ENCODE results near the gene TAF3.

TAF3 gene

DNA sequence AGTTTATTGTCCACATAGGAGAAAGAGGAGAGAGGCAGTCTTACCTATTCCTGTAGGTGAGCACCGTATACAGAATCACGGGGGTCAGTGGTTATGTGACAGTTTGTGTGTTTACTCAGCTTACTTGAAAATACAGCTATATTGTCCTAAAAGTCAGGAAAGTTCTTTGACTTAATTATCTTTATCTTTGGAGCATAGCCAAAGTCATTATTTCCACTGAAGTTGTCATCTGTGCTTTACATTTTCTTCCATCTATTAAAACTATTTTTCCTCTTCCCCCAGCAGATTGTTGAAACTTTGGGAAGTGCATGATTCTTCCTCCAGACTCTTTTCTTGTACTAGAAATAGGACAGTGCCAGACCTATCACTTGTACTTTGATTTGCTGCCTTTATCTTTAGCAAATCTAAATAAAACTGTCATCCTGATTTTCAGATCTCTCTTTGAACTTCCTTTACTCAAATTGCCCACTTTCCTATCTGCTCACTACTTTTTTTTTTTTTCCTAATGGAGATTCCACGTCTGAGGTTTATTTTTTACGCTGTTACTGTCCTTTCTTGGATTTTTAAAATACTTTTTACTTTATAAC, 58.3 kb downstream of the TAF3 start:
- DNase-seq (ENCODE audit: low read depth in 1 of 2, low spot score in 1 of 2) = no peak

DNA sequence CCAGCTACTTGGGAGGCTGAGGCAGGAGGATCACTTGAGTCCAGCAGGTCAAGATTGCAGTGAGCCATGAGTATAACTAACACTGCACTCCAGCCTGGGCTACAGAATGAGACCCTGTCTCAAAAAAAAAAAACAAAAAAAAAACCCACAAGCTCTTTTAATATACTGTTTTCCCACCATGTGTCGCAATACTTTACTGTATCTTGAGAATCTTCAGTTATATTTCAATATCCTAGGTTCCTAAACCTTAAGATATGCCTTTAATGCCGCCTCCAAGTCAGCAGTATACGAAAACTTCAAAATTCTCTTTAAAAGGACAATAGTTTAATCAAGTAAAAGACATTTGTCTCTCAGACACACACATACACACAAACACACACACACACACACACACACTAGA, 62.8 kb downstream of the TAF3 start:
- no peak for DNase-seq (ENCODE audit: low read depth in 1 of 2, low spot score in 1 of 2)

DNA sequence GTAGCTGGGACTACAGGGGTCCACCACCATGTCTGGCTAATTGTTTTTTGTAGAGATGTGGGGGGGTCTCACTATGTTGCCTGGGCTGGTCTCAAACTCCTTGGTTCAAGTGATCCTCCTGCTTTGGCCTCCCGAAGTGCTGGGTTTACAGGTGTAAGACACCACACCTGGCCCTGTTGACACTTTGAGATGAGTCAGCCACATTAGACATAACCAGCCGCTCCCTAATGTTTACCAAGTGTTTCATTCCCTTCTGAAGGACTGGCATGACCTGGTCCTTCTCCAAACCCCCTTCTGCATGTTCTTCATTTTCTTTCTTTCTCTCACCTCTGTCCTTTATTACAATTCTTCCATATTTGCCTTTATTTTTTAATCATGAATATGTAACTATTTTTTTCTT, 67.8 kb downstream of the TAF3 start:
- DNase-seq (ENCODE audit: low read depth in 1 of 2, low spot score in 1 of 2) = no peak

DNA sequence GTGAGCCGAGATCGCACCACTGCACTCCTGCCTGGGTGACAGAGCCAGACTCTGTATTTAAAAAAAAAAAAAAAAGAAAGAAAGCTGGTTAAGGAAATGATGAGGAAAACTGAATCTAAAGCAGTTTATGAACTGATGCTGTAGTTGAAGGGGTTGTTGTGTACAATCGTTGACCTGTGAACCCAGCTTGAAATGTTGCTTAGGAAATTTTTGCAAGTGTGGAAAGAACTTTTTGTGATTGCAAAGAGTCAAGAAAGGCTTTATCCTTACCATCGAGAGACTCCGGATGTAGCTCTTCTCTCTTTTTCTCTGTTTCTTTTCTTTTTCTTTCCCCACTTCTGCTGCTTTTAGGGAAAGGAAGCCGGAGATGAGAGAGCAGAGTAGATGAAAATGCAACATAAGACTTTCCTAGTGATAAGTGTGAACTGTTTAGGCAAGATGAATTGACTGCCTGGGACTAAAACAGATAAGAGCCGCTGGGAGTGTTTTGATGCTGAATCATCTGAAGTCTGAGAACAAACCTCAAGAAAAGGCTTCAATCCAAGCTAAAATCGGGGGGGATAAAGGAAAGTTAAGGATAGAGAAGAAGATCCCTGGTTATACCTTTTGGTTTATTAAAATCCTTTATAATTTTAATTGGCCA, 69.0 kb downstream of the TAF3 start:
- DNase-seq (ENCODE audit: low read depth in 1 of 2, low spot score in 1 of 2) = no peak

DNA sequence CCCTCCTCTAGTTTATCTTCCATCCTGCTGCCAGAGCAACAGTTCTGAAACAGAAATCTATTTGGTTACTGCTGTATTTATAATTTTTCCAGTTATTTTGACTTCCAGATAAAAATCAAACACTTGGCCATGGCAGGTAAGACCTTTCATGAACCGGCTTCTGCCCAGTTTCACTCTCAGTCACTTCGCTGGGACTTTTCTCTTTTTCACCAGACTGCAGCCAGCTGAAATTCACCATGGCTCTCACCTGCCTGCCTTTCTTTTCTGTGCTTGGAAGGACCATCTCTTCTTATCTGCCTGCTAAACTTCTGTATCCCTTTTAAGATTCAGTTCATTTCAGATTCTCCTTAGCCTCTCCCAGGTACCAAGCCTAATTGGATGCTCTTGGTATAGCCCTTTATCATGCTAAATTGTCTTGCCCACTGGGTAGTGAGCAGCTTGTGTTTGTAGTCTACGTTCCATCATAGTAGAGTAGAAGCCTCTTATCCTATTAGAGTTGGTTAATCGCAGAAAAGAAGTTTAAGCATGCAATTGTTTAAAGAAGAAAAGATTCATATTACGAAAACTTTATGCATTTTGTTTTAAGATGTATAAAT, 71.7 kb downstream of the TAF3 start:
- DNase-seq (ENCODE audit: low read depth in 1 of 2, low spot score in 1 of 2) = no peak

DNA sequence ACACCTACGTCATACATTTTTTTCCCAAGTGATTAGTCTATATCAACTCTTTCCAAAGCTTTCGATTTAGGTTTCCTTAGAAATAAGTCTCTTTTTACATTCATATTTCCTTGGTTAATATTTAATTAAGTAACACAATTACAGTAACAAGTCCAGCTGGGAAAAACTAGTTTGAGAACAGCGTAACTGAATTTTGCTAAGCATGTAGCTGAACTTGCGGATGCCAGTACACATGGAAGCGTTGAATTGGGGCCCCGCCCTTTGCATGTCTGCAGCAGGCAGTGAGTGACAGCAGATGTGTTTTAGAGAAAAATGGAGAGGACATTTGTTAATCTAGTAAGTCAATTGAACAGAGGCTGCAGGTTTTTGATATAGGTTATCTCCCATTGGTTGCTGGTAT, 72.5 kb downstream of the TAF3 start:
- DNase-seq (ENCODE audit: low read depth in 1 of 2, low spot score in 1 of 2) = no peak

DNA sequence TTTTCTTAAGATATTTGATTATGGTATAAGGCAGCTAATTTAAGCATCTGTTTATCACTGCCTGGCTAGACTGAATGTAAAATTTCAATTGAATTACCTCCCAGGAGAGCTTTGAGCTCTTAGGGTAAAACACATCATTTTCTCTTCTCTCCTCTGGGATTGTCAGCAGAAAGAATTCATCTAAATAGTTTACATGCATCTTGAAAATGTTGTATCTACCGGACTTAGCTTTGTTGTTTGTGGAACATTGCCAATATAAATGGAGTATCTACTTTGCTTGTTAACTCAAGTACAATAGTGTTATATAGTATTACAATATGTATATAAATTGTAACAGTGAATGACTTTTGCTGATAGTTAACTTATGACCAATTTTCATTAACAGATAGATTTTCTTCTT, 73.3 kb downstream of the TAF3 start:
- no peak for DNase-seq (ENCODE audit: low read depth in 1 of 2, low spot score in 1 of 2)

DNA sequence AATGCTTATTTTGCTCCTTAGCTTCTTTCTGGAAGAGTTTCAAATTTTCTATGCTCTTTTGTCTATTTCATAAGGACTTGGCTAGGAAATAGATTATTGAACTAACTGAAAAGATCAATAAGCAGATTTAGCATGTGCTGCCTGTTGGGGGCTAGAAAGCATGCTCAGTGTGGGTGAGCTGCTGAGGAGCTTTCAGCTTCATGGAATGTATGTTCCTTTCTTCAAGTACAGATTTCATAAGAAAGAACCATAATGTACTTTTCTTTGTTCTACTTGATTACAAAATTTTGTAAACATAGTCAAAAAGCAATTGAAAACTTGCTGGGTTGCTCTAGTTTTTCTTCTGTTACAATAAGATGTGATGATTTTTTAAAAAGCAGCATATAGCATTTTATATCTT, 73.8 kb downstream of the TAF3 start:
- no peak for DNase-seq (ENCODE audit: low read depth in 1 of 2, low spot score in 1 of 2)

DNA sequence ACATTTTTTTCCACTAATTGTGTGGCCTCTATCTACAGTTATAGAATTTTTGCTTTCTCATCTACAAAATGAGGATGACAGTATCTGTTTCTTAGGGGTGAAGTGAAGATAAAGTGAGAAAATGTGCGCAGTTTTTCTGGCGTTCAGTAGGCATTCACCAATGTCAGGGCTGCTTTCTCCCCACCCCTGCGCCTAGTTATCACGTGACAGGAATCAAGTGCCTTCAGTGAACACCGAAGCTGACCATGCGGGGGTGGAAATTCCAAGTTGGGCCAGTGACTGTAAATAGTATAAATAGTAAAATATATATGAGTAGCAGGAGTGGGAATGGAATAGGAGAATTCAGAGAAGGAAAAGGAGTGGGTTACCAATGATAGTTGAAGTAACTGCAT, 77.4 kb downstream of the TAF3 start:
- no peak for DNase-seq (ENCODE audit: low read depth in 1 of 2, low spot score in 1 of 2)

DNA sequence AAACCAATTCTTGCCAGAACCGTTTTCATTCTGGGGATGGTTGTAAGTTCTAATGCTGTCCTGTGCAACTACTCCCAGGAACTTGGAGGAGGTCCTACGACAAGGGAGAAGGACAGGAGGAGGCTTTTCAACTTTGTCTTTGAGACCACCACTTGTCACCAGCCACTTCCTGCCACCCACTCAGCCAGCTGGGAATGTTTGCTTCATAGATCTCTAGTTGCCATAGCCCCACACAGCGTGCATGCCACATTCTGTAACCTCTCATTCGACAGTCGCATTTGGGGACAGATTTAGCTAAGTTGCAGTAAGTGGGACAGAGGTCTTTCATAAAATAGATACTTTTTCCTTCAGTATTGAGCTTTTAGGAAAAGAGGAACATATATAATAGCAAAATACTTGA, 78.0 kb downstream of the TAF3 start:
- DNase-seq (ENCODE audit: low read depth in 1 of 2, low spot score in 1 of 2) = no peak

DNA sequence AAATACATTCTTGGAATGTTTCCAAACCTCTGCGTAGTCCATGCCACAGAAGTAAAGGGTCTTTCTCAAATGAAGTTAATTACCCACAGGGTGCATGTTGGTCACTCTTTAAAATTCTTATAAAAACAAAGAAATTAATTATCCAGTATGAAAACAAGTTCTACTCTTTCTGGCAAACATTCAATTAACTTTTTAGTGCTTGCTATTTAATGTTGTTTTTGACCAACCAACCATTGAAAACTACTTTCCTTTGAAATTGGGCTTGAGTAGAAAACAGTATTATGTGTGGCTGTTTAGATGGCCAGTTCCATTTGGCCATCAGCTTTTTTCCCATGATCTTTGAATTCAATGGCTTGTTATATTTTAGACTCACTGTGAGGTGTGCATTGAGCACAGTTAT, 83.0 kb downstream of the TAF3 start:
- no peak for DNase-seq (ENCODE audit: low read depth in 1 of 2, low spot score in 1 of 2)

DNA sequence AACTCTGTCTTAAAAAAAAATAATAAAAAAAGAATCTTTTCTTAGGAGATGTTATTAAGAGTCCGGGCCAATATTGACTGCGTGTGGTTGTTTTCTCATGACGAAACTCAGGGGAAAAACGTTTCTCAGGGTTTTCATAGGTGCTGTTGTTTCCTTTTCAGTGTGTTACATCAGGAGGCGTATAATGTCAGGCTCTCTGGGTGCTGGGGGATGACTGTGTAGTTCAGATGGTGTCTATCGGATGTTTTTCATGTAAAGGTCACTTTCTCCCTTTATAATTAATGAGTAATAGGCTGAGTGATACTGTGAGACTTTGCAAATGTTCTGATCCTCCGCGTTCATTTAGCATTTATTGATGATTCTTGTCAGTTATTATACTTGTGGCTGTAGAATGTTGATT, 84.1 kb downstream of the TAF3 start:
- DNase-seq (ENCODE audit: low read depth in 1 of 2, low spot score in 1 of 2) = no peak

DNA sequence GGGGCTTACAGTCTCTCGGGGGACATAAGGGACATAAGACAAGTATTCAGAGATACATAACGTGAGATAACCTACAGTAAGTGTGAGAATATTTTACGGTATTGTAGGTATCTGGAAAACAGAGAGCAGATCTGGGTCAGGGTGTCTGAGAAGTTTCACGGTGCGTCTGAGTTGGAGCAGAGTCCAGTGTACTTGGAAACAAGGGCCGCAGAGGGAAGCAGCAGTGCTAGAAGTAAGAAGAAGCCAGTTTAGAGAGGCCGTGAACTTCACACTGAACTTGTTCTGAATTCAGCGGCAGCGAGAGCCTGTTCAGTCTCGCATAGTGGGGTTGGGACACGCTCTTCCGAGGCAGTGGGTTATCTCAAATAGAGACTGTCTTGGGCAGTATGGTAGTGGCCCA, 85.5 kb downstream of the TAF3 start:
- DNase-seq (ENCODE audit: low read depth in 1 of 2, low spot score in 1 of 2) = no peak

DNA sequence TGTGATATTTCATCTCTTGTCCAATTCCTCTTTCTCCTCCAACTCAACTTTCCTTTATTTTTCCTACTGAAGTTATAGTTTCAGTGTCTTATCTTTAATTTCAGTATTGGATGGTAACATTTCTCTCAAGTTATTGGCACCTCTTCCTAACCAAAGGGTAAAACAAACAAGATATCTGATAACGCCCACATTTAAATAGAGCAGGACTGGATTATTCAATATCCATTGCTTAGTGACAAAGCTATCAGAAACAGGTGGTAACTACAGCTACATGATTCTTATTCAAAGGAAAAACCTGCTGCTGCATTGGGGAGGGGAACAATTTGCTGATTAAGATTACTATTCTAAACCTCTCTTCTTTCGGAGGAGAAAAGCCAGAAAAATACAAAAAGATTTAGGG, 87.8 kb downstream of the TAF3 start:
- DNase-seq (ENCODE audit: low read depth in 1 of 2, low spot score in 1 of 2) = no peak

DNA sequence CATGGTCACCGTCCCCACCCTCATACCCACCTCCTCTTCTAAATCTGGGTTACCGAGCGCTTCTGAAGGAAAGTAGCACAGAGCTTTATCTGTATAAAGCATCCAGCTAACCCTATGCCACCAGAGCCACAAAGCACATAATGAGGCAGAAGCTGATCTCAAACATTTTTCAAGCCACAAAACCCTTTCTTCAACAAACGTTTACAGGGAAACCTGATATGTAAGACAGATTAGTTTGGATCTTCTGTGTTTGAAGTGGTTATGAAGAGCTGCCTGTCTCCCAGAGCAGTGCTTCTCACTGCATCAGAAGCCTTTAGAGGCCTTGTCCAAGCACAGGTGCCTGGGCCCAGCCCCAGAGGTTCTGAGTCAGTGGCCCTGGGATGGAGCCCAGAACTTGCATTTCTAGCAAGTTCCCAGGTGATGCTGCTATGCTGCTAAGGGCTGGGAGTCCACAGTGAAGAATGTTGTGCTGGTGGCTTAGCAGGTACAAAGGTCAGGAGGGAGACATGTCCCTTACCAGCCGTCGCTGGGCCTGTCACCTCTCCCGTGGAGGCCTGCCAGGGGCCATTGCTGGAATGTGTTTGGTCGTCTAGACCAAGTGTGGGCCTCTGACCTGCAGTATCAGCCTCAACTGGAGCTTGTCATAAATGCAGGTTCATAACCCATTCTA, 90.4 kb downstream of the TAF3 start:
- DNase-seq (ENCODE audit: low read depth in 1 of 2, low spot score in 1 of 2) = no peak

DNA sequence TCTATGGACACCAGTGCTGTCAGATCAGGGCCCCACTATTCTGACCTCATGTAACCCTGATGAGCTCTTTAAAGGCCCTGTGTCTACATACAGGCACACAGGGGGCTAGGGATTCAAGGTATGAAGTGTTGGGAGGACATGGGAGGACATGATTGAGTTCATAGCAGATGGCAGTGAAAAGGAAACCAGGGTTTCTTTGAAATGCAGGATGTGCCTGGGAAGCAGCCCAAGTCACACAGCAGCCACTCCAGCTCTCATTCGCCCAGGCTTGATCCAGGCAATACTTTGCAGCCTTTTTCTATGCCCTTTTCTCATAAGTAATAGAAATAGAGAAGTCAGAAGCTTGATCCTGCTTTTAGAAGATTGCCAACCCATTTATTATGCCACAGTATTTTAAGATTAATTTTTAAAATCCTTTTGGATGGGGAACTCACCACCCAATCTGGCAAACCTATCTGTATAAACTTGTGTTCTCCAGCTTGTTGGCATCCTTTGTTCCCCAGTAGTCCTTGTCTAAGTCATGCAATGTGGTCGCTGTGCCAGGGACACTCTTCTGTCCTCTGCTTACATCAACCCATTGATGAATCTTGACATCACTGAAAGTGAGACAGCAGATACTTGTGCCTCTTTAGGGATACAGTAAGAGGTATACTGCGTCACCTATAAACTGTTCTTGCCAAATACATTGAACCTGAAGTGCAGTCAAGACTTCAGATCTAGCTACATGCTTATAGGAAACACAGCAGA, 95.0 kb downstream of the TAF3 start:
- DNase-seq (ENCODE audit: low read depth in 1 of 2, low spot score in 1 of 2) = no peak

DNA sequence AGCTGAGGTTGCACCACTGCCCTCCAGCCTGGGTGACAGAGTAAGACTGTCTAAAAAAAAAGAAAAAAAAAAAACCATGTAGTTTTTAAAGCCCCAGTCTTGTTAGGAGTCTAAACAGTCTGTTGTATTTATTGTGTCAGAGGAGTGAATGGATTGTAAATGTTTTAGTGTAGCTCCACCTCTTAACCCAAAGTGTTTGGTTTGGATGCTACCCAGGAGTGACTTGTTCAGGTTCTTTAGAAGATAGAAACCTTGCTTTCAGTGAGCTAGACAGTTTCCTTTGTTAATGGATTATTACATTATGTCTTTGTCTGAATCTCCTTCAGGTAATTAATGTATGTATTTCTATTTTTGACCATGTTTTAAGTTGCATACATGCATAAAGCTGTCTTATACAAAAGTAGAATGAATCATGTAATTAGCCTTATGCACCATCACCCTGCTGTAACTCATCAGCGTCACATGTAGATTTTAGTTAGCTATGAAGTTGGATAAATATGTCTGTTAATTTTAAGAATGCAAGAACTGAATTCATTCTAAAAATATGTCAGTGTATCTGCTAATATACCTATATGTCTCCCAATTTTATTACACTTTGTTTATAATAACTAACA, 97.7 kb downstream of the TAF3 start:
- no peak for DNase-seq (ENCODE audit: low read depth in 1 of 2, low spot score in 1 of 2)

DNA sequence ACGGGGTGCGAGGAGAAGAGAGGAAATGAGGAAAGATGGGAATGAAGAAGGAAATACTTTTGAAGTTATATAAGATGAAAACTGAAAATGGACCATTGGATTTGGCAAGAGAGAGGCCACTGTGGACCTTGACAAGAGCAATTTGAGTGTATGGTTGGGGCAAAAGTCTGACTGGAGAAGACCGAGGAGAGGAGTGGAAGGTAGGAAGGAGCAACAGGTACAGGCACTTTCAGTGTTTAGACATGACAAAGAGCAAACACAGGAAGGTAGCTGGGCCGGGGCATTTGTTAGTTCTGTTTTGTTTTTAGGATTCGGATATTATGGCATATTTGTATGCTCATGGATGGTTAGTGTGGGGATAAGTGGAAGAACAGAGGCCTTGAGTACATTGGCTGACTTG, 99.4 kb downstream of the TAF3 start:
- no peak for DNase-seq (ENCODE audit: low read depth in 1 of 2, low spot score in 1 of 2)

DNA sequence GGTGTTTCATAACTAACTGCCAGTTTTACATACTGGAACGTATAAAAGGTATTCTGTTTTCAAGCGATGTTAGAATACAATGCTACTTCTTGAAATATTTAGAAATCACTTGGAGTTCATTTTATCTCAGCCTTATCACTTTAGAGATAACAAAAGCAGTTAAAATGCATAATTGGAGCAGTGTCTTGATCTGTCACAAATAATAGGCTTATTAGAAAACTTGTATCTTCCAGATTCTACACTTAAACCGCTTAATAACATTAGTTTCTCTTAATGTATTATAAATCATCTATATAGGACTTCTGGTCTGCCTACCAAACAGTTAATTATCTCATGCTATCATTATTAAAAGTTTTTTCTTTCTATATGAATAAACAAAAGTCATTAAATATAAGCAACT, 104.4 kb downstream of the TAF3 start:
- no peak for DNase-seq (ENCODE audit: low read depth in 1 of 2, low spot score in 1 of 2)

DNA sequence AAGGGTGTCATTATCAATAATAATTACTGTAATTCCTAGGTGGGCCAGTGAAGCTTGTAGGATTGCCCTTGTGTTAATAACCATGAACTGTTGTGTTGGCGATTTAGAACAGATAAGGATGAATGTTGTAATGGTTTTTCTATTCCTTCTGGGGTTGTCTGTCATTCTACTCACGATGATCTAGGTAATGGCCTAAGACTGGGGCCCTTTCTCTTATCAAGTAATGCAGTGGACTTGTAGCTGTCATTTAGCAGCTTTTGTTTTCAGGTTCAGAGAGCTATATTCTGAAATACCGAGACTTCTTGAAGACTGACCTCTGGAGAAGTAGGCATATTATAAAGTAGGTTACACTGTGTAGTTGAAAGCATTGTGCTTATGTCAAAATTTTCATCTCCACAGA, 110.2 kb downstream of the TAF3 start:
- DNase-seq (ENCODE audit: low read depth in 1 of 2, low spot score in 1 of 2) = no peak

DNA sequence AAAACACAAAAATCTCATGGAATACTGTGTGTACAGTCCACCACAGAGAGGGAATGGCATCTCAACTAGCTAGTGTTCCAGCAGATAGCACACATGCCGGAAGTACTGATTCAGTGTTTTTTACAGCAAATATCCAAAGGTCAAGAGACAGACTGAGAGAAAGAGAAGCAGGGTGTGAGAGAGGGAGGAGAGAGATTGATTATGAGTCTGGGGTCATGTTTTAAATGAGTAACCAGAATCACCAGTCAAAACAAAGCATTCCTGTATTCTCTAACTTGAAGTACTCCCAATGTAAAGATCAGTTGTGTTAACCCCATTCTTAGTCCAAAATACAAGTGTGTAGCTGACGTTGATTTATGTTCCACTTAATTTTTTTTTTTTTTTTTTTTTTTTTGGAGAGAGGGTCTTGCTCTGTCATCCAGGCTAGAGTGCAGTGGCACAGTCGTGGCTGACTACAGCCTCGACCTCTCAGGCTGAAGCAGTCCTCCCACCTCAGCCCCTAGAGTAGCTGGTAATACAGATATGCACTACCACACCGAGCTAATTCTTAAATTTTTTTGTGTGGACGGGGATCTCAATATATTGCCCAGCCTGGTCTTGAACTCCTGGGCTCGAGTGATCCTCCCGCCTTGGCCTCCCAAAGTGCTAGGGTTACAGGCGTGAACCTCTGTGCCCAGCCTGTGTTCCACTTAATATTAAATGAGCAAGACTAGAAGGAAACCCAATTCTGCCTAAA, 114.2 kb downstream of the TAF3 start:
- no peak for DNase-seq (ENCODE audit: low read depth in 1 of 2, low spot score in 1 of 2)
